ENCODE measurements around the gene PARVB.
"Not testable (repeated sequence)": the region's sequence is repeated elsewhere in the genome, so short reads cannot be mapped to it uniquely, and the experiment has no call there.

Gene PARVB

GRCh38 chr22:44090571-44090905, 66.4 kb downstream of the PARVB start:
- no peak for DNase-seq

DNA sequence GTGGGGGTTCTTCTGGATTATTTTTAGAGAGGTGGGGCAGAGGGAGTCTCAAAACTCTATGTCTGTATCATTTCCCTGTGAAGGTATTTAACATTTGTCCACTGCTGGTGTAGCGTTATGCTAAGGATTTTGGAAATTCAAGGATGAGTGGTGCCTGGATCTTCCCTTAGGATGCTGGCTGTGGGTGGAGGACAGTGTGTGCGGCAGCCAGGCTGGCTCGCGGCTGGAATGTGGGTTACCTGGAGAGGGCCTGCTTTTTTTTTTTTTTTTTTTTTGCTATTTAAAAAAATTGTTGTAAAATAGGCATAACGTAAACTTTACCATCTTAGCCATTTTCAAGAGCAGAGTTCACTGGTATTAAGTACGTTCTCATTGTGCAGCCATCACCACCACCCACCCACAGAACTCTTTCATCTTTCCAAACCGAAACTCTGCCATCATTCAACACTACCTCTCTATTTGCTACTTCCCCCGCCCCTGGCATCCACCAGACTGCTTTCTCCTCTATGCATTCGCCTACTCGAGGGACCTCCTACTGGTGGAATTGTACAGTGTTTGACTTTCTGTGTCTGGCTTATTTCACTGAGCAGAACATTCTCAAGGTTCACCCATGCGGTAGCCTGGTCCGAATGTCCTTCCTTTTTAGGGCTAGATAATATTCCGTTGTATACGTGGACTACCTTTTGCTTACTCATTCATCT, 67.1 kb downstream of the PARVB start:
- no peak for DNase-seq

DNA sequence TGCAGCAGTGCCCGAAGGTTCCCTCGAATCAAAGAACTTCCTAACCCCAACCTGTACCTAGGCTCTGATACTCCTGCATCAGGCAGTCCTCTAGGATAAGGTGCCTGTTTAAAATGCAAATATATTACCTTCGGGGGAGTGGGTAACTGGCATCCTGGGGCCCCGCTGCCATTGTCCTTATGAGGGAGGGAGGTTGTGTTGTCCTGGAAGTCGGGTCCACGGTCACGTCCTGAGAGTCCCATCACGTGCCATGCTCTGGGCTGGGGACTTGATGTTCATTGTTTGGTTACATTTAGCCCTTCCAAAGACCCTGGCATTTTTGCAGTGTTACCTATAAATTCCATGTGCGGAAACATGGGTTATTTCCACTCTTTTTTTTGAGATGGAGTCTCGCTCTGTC, 67.6 kb downstream of the PARVB start:
- DNase-seq, result no peak

DNA sequence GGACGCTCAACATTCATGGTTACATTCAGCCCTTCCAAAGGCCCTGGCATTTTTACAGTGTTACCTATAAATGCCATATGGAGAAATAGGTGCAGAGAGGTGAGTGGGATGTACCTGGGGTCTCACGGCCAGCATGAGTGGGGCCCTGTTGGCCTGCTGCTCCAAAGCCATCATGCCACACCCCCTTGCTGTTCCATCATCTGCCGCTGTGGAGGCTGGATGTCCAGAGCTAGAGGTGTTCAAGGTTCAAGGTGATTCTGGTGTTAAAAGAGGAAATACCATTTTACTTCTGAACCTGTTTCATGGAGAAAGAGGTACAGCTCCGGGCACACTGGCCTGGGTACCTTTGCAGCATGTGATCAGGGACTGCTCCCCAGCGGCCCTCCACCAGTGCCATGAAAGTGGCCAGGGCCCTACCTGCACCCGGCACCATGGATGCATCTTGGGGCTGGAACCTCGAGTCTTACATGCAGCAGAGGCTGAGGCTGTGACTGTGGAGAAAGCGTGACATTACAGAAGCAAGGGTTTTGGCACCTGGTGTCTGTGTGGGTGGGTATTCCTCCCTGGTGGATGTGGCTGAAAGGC, 68.6 kb downstream of the PARVB start:
- DNase-seq, result no peak

GRCh38 chr22:44093791-44094190, 69.7 kb downstream of the PARVB start:
- no peak for DNase-seq

- DNase-seq, result no peak
Observed at GRCh38 chr22:44094751-44095302, 70.7 kb downstream of the PARVB start.

DNA sequence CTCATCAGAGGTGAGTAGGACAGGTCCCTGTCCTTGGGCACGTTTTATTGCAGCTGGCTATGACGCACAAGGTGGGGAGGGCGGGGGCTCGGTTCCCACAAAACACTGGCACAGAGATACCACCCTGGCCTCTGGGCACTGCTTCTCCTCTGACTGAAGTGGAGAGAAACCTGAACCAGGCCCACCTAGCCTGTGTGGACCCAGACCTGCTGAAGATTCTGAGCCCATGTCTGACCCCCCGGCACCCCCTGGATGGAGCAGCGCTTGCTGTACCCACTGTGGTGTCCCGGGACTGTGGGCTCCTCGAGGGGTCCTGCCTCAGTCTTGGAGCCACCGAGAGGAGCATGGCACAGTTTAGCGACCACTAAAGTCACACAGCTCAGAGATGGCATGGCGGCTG, 72.6 kb downstream of the PARVB start:
- no peak for DNase-seq

- DNase-seq, result no peak
Observed at GRCh38 chr22:44097263-44098020, 73.3 kb downstream of the PARVB start.

DNA sequence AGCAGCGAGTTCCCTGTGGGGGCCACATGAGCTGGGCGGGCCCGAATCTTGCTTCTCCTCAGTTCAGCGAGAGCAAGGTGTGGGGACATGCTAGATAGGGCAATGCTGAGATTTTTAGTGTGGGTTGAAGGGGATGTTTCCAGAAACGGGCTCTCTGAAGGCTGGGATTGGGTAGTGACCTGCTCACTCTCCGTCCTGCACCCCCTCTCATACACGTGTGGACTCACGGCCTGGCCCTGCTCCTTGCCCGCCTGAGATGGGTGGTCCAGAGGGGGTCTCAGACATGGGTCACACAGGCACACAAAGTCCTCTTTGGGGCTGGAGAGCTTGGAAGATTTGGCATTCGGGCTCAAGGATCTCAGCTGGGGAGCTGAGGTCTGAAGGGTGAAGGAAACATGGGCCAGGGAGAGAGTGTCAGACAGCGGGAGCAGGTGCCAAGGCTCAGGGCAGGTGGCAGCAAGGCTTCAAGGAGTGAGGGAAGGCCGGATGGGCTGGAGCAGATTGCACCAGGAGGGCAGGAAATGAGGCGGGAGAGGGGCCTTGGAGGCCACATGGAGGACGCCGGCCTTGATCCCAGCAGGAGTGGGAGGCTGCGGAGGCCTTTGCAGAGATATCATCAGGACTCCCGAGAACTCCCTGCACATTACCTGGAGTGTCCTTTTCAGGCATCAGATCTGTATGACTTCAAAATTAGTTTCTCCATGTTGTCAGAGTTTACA, 74.1 kb downstream of the PARVB start:
- no peak for DNase-seq

DNA sequence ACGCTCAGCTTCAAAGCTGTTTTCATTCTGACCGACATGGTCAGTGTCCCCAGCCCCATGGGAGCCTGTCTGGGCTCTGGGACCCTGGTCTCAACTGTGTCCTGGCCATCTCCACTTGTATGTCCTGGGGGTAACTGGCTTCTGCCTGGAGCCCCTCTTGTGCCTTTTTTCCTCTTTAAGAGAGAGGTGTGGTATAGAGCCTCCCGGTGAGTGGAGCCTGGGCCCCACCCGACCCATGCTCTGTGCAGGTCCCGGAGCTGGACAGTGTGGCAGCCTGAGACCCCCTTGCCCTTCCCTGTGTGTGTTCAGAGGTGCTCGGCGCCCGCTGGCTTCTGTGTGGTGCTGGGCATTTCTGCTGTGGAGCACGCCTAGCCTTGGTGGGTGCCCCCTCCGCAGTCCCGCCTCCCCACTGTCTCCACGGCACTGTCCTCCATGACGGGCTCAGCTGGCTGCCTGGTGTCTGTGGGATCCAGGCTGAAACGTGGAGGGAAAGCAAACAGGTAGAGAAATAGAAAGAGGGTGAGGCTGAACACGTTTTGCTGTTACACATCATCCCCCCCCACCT, 74.9 kb downstream of the PARVB start:
- no peak for DNase-seq

- no peak for DNase-seq
Observed at GRCh38 chr22:44099696-44100095, 75.6 kb downstream of the PARVB start.

DNA sequence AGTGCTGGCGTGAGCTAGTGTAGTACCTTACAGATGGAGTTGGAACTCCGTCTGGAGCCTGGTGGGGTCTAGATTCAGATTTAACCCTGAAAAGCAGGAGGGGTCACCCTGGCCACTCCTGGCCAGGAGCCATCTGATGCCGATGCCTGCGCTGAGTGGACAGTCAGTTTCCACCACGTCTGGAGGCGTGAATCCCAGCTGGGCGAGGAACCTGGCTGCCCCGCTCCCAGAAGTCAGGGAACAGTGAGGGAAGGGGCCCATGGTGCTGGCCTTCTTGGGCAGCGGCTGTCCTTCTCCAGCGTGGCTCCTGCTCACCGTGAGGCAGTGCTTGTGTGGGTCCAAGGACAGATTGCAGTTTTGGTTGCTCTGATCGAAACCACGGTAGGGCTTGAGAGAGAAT, 76.3 kb downstream of the PARVB start:
- DNase-seq, result no peak

DNA sequence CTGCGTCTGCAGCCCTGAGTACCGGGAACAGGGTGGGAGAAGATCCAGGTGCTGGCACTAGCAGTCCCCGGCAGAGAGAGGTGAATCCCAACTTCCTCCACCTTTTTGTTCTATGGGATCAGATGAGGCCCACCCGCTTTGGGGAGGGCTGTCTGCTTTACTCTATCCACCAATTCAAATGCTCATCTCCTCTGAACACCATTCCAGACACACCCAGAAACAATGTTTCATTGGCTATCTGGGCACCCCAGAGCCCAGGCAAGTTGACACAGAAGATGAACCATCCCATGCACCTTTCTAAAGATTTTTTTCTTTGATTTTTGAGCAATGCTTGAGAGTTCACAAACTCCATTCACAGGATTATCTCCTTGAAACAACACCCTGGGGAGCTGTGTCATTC, 78.0 kb downstream of the PARVB start:
- no peak for DNase-seq

GRCh38 chr22:44102856-44103255, 78.8 kb downstream of the PARVB start:
- no peak for DNase-seq

GRCh38 chr22:44103735-44104480, 79.8 kb downstream of the PARVB start:
- DNase-seq, result no peak

GRCh38 chr22:44107340-44107739, 83.2 kb downstream of the PARVB start:
- DNase-seq, result no peak

DNA sequence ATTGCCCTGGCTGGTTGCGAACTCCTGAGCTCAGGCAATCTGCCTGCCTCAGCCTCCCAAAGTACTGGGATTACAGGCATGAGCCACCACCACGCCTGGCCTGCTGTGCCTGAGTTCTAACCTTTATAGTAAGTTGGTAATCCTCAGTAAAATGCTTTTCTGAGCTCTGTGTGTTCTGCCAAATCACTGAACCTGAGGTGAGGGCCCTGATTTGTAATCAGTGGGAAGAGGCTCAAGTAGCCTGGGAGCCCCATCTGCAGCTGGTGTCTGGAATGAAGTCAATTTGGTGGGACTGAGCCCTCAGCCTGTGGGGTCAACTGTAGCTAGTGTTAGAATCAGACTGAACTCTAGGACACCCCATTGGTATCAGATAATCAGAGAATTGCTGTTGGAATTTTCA, 84.0 kb downstream of the PARVB start:
- DNase-seq, result no peak

DNA sequence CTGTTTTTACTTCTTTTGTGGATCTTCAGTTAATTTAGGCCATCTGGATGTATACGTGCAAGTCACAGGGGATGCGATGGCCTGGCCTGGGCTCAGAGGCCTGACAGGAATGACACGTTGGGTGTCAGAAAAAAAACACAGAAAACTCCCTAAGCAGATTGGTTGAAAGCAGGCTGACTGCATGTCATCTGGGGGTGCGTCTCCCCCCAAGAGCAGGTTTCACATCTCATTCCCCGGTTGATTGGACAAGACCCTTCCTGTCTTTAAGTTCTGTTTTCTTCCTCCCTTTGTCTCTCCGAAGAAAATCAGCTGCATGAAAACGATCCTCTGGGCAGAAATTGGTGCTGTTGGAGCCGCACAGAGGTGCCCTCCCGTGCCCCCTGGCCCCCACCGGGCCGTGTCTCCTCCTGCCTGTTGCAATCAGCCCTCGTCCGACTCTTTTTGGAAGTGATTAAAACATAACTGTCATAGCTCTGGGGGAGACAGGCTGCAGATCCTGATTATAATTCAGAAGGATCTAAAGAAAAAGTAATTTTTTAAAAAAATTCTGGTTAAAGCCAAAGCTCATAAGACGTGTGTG, 84.8 kb downstream of the PARVB start:
- DNase-seq, result no peak

- no peak for DNase-seq
Observed at GRCh38 chr22:44109416-44109815, 85.3 kb downstream of the PARVB start.

- DNase-seq, result not testable (repeated sequence)
Observed at GRCh38 chr22:44110656-44111055, 86.6 kb downstream of the PARVB start.

DNA sequence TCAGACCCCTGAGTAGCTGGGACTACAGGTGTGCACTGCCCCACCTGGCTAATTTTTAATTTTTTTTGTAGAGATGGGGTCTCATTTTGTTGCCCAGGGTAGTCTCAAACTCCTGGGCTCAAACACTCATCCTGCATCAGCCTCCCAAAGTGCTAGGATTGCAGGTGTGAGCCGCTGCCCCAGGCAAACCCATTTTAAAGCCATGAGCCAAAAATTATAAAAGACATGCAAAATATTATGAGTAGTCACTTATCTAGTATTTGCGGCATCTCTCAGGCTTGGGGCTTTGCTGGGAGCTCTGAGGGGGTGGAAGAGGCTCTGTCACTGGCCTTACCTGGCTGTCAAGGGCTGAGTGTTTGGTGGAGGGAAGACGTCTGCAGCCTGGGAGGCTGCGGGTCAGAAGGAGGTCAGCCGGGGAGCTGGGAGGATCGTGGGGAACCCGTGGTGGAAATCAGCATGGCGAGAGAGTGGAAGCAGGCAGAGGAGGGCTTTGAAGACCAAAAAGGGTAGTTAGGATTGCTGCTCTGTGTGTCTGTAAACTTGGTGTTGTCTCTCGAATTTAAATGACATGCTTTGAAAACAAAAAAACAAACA, 87.6 kb downstream of the PARVB start:
- DNase-seq, result no peak

DNA sequence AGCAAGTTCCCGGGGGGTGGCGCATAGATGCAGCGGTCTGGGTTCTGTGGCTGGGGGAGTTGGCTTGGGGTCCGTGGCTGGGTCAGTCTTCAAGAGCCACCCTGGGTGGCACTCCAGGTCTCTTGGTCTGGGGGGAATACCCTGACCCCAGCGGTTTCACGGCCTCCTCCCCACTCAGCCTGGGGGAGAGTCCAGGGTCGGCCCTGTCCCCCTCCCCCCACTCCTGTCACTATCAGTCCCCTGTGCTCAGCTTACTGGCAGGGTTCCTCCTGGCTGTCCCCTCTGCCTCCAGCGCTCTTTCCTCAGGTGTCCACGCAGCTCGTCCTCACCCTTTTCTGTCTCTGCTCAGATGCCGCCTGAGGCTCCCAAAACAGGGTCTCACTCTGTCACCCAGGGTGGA, 88.1 kb downstream of the PARVB start:
- DNase-seq, result no peak

All from NCI-H2227 treated with DMSO at 0.1 percent for 48 hours (cell line).